NCI-H1930 (cell line): ENCODE data around the gene WDR82.

ENCODE experiments used
- DNase-seq, 2 experiments: peaks; one replicate each; lab custom pipeline; 2025; lab: John Stamatoyannopoulos, UW

WDR82 gene

GRCh38 chr3:52306978-52307377, 28.5 kb upstream of the WDR82 start:
- DNase-seq: no peak

GRCh38 chr3:52305926-52306325, 27.5 kb upstream of the WDR82 start:
- no peak for DNase-seq

- no peak for DNase-seq
These were observed 25.4 kb upstream of the WDR82 start for GRCh38 chr3:52303811-52304210.

- DNase-seq: peak in 1 of 2 experiments; percentile 4
These were observed 24.1 kb upstream of the WDR82 start for GRCh38 chr3:52302426-52303145.

GRCh38 chr3:52299879-52300611, 21.6 kb upstream of the WDR82 start:
- DNase-seq: no peak

- DNase-seq: no peak
These were observed 20.9 kb upstream of the WDR82 start for GRCh38 chr3:52299247-52299878.

- DNase-seq: no peak
These were observed 20.0 kb upstream of the WDR82 start for GRCh38 chr3:52298149-52299098.

GRCh38 chr3:52297242-52298148, 19.0 kb upstream of the WDR82 start:
- no peak for DNase-seq

- DNase-seq: no peak
These were observed 17.3 kb upstream of the WDR82 start for GRCh38 chr3:52295671-52296208.

GRCh38 chr3:52294320-52295150, 16.1 kb upstream of the WDR82 start:
- no peak for DNase-seq

- DNase-seq: no peak
These were observed 15.3 kb upstream of the WDR82 start for GRCh38 chr3:52293491-52294319.

GRCh38 chr3:52292247-52293065, 14.0 kb upstream of the WDR82 start:
- no peak for DNase-seq

GRCh38 chr3:52291508-52292181, 13.2 kb upstream of the WDR82 start:
- DNase-seq: no peak

- no peak for DNase-seq
These were observed 12.4 kb upstream of the WDR82 start for GRCh38 chr3:52290596-52291507.

- no peak for DNase-seq
These were observed 11.5 kb upstream of the WDR82 start for GRCh38 chr3:52289747-52290595.
